ENCODE data around the gene GEMIN4. TPM values are rescaled to one million over a fixed set of nuclear protein-coding genes. Genes with fewer than 3 reads are reported as not detected.
"Not testable (repeated sequence)": the region's sequence is repeated elsewhere in the genome, so short reads cannot be mapped to it uniquely, and the experiment has no call there.

GEMIN4 gene
- total RNA-seq, 4 donors from 2014 or later = 10.5 to 70.3 (median 12.4) TPM

GRCh38 chr17:759964-760363 is 7.9 kb upstream of the GEMIN4 start:
- no peaks in the 10 kb centered on the region for H3K4me1 ChIP-seq
- peaks cover 0 to 31% (median 8%) of the 10 kb centered on the region in 4 donors for H3K36me3 ChIP-seq
- in situ Hi-C loops (cut with MboI; ENCODE audit: low pct_ligation_motif_present in 1 of 4, low pct_unique_long_range_greater_than_20kb in 1 of 4, low sequenced_read_pairs in 3 of 4) = no loop called here
- H3K27ac ChIP-seq = no peak overlapping the region
- no peak for DNase-seq
- no peaks in the 10 kb centered on the region for H3K9me3 ChIP-seq
- H3K4me3 ChIP-seq = no peak overlapping the region
- WGBS, 2 donors (ENCODE audit: low coverage in 1 of 2) = 82 to 85% methylated on average over 3 to 5 of the region's 5 CpGs
- intact Hi-C loops (cut with DNase I; ENCODE audit: low total_unique reads) = no loop called here
- H3K27me3 ChIP-seq = no peaks in the 10 kb centered on the region
- TF ChIP-seq POLR2AphosphoS5 (IDR thresholded peaks at IDR 0.05) (no peak), POLR2A (IDR thresholded peaks at IDR 0.05) (no peak)
- TF ChIP-seq, protein P1, sequence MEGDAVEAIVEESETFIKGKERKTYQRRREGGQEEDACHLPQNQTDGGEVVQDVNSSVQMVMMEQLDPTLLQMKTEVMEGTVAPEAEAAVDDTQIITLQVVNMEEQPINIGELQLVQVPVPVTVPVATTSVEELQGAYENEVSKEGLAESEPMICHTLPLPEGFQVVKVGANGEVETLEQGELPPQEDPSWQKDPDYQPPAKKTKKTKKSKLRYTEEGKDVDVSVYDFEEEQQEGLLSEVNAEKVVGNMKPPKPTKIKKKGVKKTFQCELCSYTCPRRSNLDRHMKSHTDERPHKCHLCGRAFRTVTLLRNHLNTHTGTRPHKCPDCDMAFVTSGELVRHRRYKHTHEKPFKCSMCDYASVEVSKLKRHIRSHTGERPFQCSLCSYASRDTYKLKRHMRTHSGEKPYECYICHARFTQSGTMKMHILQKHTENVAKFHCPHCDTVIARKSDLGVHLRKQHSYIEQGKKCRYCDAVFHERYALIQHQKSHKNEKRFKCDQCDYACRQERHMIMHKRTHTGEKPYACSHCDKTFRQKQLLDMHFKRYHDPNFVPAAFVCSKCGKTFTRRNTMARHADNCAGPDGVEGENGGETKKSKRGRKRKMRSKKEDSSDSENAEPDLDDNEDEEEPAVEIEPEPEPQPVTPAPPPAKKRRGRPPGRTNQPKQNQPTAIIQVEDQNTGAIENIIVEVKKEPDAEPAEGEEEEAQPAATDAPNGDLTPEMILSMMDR (IDR thresholded peaks at IDR 0.05) = no peak

DNA sequence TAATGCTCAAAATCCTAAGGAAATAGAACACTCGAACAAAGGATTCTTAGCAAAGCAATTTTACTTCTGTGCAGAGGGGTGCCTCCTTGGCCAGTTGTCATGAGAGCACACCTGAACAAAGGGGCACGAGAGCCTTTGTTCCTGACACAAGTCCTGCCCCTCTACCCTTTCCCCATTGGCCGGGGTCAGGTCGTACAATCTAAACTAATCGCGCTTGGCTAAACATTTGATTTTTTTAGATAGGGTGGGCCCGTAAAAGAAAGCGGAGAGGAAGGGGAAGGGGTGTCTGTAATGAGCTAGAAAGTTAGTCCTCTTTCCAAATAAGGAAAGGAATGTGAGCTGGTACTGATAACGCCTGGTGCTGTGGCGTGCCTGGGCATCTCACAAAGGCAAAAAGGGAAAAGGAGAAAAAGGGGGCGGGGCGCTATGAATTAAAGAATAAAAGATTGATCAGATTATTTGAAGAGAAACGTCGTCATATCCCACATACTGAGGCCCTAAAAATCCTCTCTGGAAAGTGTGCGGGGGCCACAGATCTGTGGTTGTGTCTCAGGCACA is 4.0 kb upstream of the GEMIN4 start:
- H3K27me3 ChIP-seq; H3K9me3 ChIP-seq; H3K4me3 ChIP-seq; in situ Hi-C loops (cut with MboI; ENCODE audit: low pct_ligation_motif_present in 1 of 4, low pct_unique_long_range_greater_than_20kb in 1 of 4, low sequenced_read_pairs in 3 of 4); intact Hi-C loops (cut with DNase I; ENCODE audit: low total_unique reads); DNase-seq: not testable (repeated sequence)
- 81 to 85% methylated on average over 7 to 15 of the region's 15 CpGs for WGBS, 2 donors (ENCODE audit: low coverage in 1 of 2)
- Histone ChIP-seq H3K27ac (peak overlapping the region in 1 of 4 donors; percentile 17), H3K36me3 (peaks cover 0 to 14% (median 6%) of the 10 kb centered on the region in 4 donors), H3K4me1 (peaks cover 3 to 16% (median 5%) of the 10 kb centered on the region in 4 donors)

DNA sequence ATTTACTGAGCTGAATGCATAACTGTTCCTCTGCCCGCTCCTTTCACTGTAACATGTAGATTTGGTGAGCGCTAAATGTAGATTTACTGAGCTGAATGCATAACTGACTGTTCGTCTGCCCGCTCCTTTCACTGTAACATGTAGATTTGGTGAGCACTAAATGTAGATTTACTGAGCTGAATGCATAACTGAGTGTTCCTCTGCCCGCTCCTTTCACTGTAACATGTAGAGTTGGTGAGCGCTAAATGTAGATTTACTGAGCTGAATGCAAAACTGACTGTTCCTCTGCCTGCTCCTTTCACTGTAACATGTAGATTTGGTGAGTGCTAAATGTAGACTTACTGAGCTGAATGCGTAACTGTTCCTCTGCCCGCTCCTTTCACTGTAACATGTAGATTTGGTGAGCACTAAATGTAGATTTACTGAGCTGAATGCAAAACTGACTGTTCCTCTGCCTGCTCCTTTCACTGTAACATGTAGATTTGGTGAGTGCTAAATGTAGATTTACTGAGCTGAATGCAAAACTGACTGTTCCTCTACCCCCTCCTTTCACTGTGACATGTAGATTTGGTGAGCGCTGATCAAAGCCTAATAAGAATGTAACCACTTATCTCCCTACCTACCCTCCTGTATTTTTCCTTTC is 3.4 kb upstream of the GEMIN4 start:
- H3K9me3 ChIP-seq; H3K36me3 ChIP-seq; H3K27ac ChIP-seq; intact Hi-C loops (cut with DNase I; ENCODE audit: low total_unique reads); H3K27me3 ChIP-seq; H3K4me3 ChIP-seq; DNase-seq; in situ Hi-C loops (cut with MboI; ENCODE audit: low pct_ligation_motif_present in 1 of 4, low pct_unique_long_range_greater_than_20kb in 1 of 4, low sequenced_read_pairs in 3 of 4): not testable (repeated sequence)
- 88 to 94% methylated on average over 9 of the region's 9 CpGs for WGBS, 2 donors (ENCODE audit: low coverage in 1 of 2)
- H3K4me1 ChIP-seq = peaks cover 7 to 22% (median 12%) of the 10 kb centered on the region in 4 donors

DNA sequence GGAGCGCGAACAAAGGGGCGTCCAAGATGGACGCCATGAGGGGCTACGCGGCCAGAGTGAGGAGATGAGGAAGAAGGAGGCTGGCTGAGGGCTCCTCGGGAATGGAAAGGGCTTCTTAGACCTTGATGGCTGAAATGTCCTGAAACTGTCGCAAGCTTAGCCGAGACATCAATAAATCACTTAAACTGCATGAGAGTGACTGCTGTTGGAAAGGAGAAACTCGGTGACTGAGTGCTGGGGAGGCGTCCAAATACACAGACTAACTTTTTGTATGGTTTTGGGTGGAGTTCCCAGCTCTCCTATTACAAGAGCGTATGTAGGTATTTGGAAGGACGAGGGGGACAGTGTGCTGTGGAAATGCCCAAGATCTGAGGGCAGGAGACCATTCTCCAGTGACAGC is 1.4 kb upstream of the GEMIN4 start:
- Histone ChIP-seq H3K4me1 (peaks cover 7 to 22% (median 16%) of the 10 kb centered on the region in 4 donors), H3K4me3 (no peak overlapping the region), H3K27me3 (no peaks in the 10 kb centered on the region), H3K9me3 (no peaks in the 10 kb centered on the region), H3K27ac (no peak overlapping the region), H3K36me3 (peaks cover 0 to under 1% (median 0%) of the 10 kb centered on the region in 4 donors)
- TF ChIP-seq EP300 (IDR thresholded peaks at IDR 0.05; ENCODE audit: low read depth) (no peak), POLR2A (IDR thresholded peaks at IDR 0.05) (no peak), POLR2AphosphoS5 (IDR thresholded peaks at IDR 0.05) (no peak)
- TF ChIP-seq, protein P1 (IDR thresholded peaks at IDR 0.05) = no peak
- 87% methylated on average over 13 of the region's 13 CpGs; no CpG with 5 or more reads in 1 of the 2 donors for WGBS, 2 donors (ENCODE audit: low coverage in 1 of 2)
- in situ Hi-C loops (cut with MboI; ENCODE audit: low pct_ligation_motif_present in 1 of 4, low pct_unique_long_range_greater_than_20kb in 1 of 4, low sequenced_read_pairs in 3 of 4) = no loop called here
- intact Hi-C loops (cut with DNase I; ENCODE audit: low total_unique reads) = no loop called here
- no peak for DNase-seq

DNA sequence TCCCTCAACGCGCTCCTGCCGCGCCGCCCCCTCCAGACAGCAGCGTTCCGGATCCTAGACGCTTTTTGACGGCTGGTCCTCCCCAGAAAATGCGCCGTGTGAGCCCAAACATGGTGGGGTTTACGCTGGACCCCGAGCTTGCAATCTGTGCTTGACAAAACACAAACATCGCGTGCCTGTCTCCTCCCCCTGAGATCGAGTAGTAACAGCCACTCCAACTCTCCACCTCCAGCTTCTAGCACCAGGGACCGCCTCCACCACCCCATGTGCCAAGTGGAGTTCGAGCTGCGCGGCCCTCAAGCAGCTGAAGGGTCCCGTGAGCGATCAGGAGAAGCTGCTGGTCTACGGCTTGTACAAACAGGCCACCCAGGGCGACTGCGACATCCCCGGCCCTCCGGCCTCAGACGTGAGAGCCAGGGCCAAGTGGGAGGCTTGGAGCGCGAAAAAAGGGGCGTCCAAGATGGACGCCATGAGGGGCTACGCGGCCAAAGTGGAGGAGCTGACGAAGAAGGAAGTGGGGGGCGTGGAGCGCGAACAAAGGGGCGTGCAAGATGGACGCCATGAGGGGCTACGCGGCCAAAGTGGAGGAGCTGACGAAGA is 656 bp upstream of the GEMIN4 start:
- intact Hi-C loops (cut with DNase I; ENCODE audit: low total_unique reads) (no loop called here), in situ Hi-C loops (cut with MboI; ENCODE audit: low pct_ligation_motif_present in 1 of 4, low pct_unique_long_range_greater_than_20kb in 1 of 4, low sequenced_read_pairs in 3 of 4) (no loop called here)
- peak; percentile 60 for DNase-seq
- peak overlapping the region; percentile 82 to 88 (median 84) for H3K27ac ChIP-seq
- peak overlapping the region; percentile 64 to 91 (median 80) for H3K4me3 ChIP-seq
- H3K36me3 ChIP-seq = no peaks in the 10 kb centered on the region
- no peaks in the 10 kb centered on the region for H3K9me3 ChIP-seq
- TF ChIP-seq, protein P1 (IDR thresholded peaks at IDR 0.05) = no peak
- TF ChIP-seq POLR2A (IDR thresholded peaks at IDR 0.05) (no peak), POLR2AphosphoS5 (IDR thresholded peaks at IDR 0.05) (no peak), EP300 (IDR thresholded peaks at IDR 0.05; ENCODE audit: low read depth) (no peak)
- WGBS, 2 donors (ENCODE audit: low coverage in 1 of 2) = 35% methylated on average over 34 of the region's 43 CpGs; no CpG with 5 or more reads in 1 of the 2 donors
- no peaks in the 10 kb centered on the region for H3K27me3 ChIP-seq
- peaks cover 7 to 22% (median 16%) of the 10 kb centered on the region in 4 donors for H3K4me1 ChIP-seq

All from transverse colon (tissue), 4 donors.